Mesenchymal stem cell (in vitro differentiated cells and primary cell): ENCODE results near the gene TSPEAR.
"Not testable (repeated sequence)": the region's sequence is repeated elsewhere in the genome, so short reads cannot be mapped to it uniquely, and the experiment has no call there.

ENCODE experiments used
- DNase-seq: peaks from one replicate; pipeline ENCODE4 v3.0.0-alpha.2; 2013
- H2AFZ ChIP-seq: one replicate; pipeline ENCODE4 v1.6.1; 2013; ENCODE audit warnings: low read depth, mild to moderate bottlenecking, control low read depth, inconsistent platforms, low read length, moderate library complexity
- H2AK5ac ChIP-seq: 2 replicates; pipeline ENCODE4 v1.6.1; 2013; ENCODE audit warnings: low read length, moderate library complexity, mild to moderate bottlenecking, inconsistent platforms; ENCODE audit not compliant: severe bottlenecking
- H2BK120ac ChIP-seq: one replicate; pipeline ENCODE4 v1.6.1; 2013; ENCODE audit warnings: low read depth, mild to moderate bottlenecking, inconsistent platforms, low read length, moderate library complexity
- H2BK12ac ChIP-seq, 2 experiments: one replicate each; pipeline ENCODE4 v1.6.1; 2013; ENCODE audit warnings: inconsistent platforms in 2 of 2, low read length in 2 of 2, mild to moderate bottlenecking in 2 of 2, moderate library complexity in 2 of 2, control low read depth in 1 of 2
- H2BK15ac ChIP-seq: one replicate; pipeline ENCODE4 v1.6.1; 2013; ENCODE audit warnings: mild to moderate bottlenecking, low read depth, inconsistent platforms; ENCODE audit not compliant: poor library complexity, severe bottlenecking
- H2BK5ac ChIP-seq: 2 replicates; pipeline ENCODE4 v1.6.1; 2013; ENCODE audit warnings: low read depth, mild to moderate bottlenecking, low read length, control low read depth, inconsistent platforms; ENCODE audit not compliant: poor library complexity, severe bottlenecking
- H3K14ac ChIP-seq, 2 experiments: one replicate each; pipeline ENCODE4 v1.6.1; 2013; ENCODE audit warnings: inconsistent platforms in 2 of 2, low read length in 2 of 2, control low read depth in 1 of 2, mild to moderate bottlenecking in 1 of 2, moderate library complexity in 1 of 2
- H3K18ac ChIP-seq, 2 experiments: one replicate each; pipeline ENCODE4 v1.6.1; 2013; ENCODE audit warnings: inconsistent platforms in 2 of 2, low read length in 2 of 2, control low read depth in 1 of 2, low read depth in 1 of 2, mild to moderate bottlenecking in 1 of 2
- H3K23ac ChIP-seq, 2 experiments: one replicate each; pipeline ENCODE4 v1.6.1; 2013; ENCODE audit warnings: inconsistent platforms in 2 of 2, low read length in 2 of 2, mild to moderate bottlenecking in 2 of 2, moderate library complexity in 2 of 2, control low read depth in 1 of 2
- H3K27ac ChIP-seq: 2 replicates; pipeline ENCODE4 v1.5.1; 2013; ENCODE audit warnings: mild to moderate bottlenecking, moderate library complexity, low read length, control low read depth, inconsistent platforms; ENCODE audit not compliant: poor library complexity, severe bottlenecking
- H3K27me3 ChIP-seq, 2 experiments: 2 replicates each; pipeline versions ENCODE4 v1.6.1 to v1.7.0; 2013; ENCODE audit warnings: low read length in 2 of 2, mild to moderate bottlenecking in 2 of 2, moderate library complexity in 2 of 2, control low read depth in 1 of 2, inconsistent platforms in 1 of 2; ENCODE audit not compliant: control insufficient read depth in 1 of 2, insufficient read depth in 1 of 2
- H3K36me3 ChIP-seq, 2 experiments: 2 replicates each; pipeline versions ENCODE4 v1.6.1 to v1.7.0; 2013; ENCODE audit warnings: low read length in 2 of 2, control low read depth in 1 of 2, inconsistent platforms in 1 of 2, low read depth in 1 of 2, mild to moderate bottlenecking in 1 of 2; ENCODE audit not compliant: insufficient read depth in 2 of 2, control insufficient read depth in 1 of 2
- H3K4ac ChIP-seq, 2 experiments: one replicate each; pipeline ENCODE4 v1.6.1; 2013; ENCODE audit warnings: inconsistent platforms in 2 of 2, low read length in 2 of 2, mild to moderate bottlenecking in 2 of 2, moderate library complexity in 2 of 2, control low read depth in 1 of 2, low read depth in 1 of 2
- H3K4me1 ChIP-seq: 2 replicates; pipeline ENCODE4 v1.6.1; 2013; ENCODE audit warnings: low read depth, low read length, control low read depth; ENCODE audit not compliant: control insufficient read depth, insufficient read depth
- H3K4me2 ChIP-seq: 2 replicates; pipeline ENCODE4 v1.6.1; 2013; ENCODE audit warnings: low read length, mild to moderate bottlenecking, inconsistent platforms; ENCODE audit not compliant: poor library complexity, severe bottlenecking
- H3K4me3 ChIP-seq, 2 experiments: 2 replicates each; pipeline versions ENCODE4 v1.5.1 to v1.7.0; 2013; ENCODE audit warnings: low read length in 2 of 2, mild to moderate bottlenecking in 2 of 2, control low read depth in 1 of 2, low read depth in 1 of 2; ENCODE audit not compliant: insufficient read depth in 1 of 2
- H3K79me1 ChIP-seq: replicated peaks from 2 replicates; pipeline ENCODE4 v1.6.1; 2013; ENCODE audit warnings: mild to moderate bottlenecking, control low read depth, low read length, inconsistent platforms; ENCODE audit not compliant: poor library complexity, severe bottlenecking
- H3K9ac ChIP-seq: 2 replicates; pipeline ENCODE4 v1.7.0; 2013; ENCODE audit warnings: mild to moderate bottlenecking, low read length, moderate library complexity
- H3K9me3 ChIP-seq: 2 replicates; pipeline ENCODE4 v1.7.0; 2013; ENCODE audit warnings: mild to moderate bottlenecking, low read length; ENCODE audit not compliant: control insufficient read depth
- H4K8ac ChIP-seq: one replicate; pipeline ENCODE4 v1.6.1; 2013; ENCODE audit warnings: inconsistent platforms, mild to moderate bottlenecking, low read length, moderate library complexity
- H4K91ac ChIP-seq: one replicate; pipeline ENCODE4 v1.6.1; 2013; ENCODE audit warnings: mild to moderate bottlenecking, low read length, inconsistent platforms
- WGBS: methylation state at CpG from one replicate; pipeline ENCODE4 v1.1.7; 2013; ENCODE audit warnings: mixed read lengths; 5-methylcytosine and 5-hydroxymethylcytosine counted together

TSPEAR gene

DNA sequence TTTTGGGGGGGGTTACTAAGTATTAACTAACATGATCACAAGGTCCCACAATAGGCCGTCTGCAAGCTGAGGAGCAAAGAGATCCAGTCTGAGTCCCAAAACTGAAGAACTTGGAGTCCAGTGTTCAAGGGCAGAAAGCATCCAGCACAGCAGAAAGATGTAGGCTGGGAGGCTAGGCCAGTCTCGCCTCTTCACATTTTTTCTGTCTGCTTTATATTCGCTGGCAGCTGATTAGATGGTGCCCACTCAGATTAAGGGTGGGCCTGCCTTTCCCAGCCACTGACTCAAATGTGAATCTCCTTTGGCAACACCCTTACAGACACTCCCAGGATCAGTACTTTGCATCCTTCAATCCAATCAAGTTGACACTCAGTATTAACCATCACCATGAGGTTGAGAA, 21.6 kb downstream of the TSPEAR start:
- not testable (repeated sequence) for H2BK120ac ChIP-seq, H3K4me1 ChIP-seq, H4K91ac ChIP-seq, H3K9ac ChIP-seq, DNase-seq, H3K23ac ChIP-seq, H2AFZ ChIP-seq, H3K4ac ChIP-seq, H3K18ac ChIP-seq, H2BK12ac ChIP-seq, H2BK5ac ChIP-seq, H3K79me1 ChIP-seq, H2BK15ac ChIP-seq, H3K4me3 ChIP-seq, H4K8ac ChIP-seq, H3K14ac ChIP-seq, H3K36me3 ChIP-seq, H3K4me2 ChIP-seq, H3K27ac ChIP-seq, H2AK5ac ChIP-seq
- Histone ChIP-seq H3K27me3 (peaks cover 23 to 28% of the 10 kb centered on the region in 2 experiments), H3K9me3 (peaks cover 22% of the 10 kb centered on the region)
- WGBS = 90% methylated on average over 3 of the region's 3 CpGs

DNA sequence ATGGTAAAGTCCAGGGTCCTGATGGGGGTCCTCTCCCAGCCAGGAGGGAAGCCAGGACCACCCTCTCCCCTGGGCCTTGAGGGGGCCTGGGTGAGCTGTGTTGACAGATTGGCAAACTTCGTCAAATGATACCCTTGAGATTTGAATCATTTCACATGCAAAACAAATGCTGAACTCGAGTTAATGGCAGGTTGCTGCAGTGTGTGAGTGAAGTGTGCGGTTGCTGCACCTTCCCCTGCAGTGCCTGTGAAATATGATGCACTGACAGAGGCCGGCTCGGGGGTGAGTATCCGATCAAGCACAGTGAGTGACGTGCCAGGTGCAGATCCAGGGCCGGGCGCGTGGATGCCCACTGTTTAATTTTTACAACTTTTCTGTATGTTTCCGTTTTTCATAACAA, 23.7 kb downstream of the TSPEAR start:
- no peak overlapping the region for H2AFZ ChIP-seq
- no peak overlapping the region for H3K23ac ChIP-seq
- no peak for DNase-seq
- H3K4me2 ChIP-seq = no peak overlapping the region
- no peak overlapping the region for H2BK12ac ChIP-seq
- H3K18ac ChIP-seq = no peak overlapping the region
- H3K4ac ChIP-seq = no peak overlapping the region
- no peak overlapping the region for H4K8ac ChIP-seq
- H3K9me3 ChIP-seq = peaks cover 8% of the 10 kb centered on the region
- WGBS = 70% methylated on average over 7 of the region's 11 CpGs
- H2BK5ac ChIP-seq = no peak overlapping the region
- H2AK5ac ChIP-seq = no peak overlapping the region
- no peak overlapping the region for H4K91ac ChIP-seq
- no peak overlapping the region for H3K14ac ChIP-seq
- no peak overlapping the region for H2BK15ac ChIP-seq
- no peaks in the 10 kb centered on the region for H3K4me1 ChIP-seq
- H3K27me3 ChIP-seq = peaks cover 30 to 36% of the 10 kb centered on the region in 2 experiments
- H3K79me1 ChIP-seq = no peaks in the 10 kb centered on the region
- no peak overlapping the region for H2BK120ac ChIP-seq
- H3K27ac ChIP-seq = no peak overlapping the region
- H3K36me3 ChIP-seq = no peaks in the 10 kb centered on the region
- no peak overlapping the region for H3K4me3 ChIP-seq
- H3K9ac ChIP-seq = no peak overlapping the region

DNA sequence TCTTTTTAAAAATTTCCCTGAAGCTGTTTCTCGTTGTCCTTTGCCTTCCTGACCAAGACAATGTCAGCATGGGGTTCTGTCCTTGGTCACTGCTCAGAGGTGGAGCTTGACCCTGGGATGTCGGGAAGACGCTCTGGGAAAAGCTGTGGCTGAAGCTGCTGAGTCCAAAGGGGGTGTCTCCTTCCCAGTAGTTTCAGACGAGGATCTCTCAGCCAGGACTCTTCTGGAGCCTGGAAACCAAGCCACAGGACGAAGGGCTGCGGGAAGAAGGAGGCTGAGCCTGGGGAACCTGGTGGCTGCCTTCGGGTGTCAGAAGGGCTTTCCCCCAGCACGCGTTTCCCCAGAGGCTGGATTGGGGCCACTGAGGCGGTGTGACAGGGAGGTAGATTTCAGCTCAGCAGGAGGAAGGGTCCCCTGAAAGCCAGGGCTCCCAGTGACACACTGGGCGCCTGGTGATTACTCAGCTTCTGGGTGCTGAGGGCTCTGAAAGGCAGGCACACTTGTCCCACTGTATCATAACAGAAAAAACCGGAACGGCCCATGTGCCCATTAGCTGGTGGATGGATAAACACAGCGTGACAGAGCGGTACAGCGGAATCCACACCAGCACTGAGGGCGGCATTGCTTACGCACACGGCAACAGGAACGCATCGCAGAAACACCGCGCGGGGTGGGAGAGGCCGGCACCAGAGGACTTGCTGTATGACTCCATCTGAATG, 24.4 kb downstream of the TSPEAR start:
- Histone ChIP-seq H3K4me2 (no peak overlapping the region), H3K9me3 (peaks cover 4% of the 10 kb centered on the region), H3K4me3 (no peak overlapping the region), H3K4ac (no peak overlapping the region), H4K91ac (no peak overlapping the region), H2BK120ac (no peak overlapping the region), H3K4me1 (no peaks in the 10 kb centered on the region), H2BK5ac (no peak overlapping the region), H3K9ac (no peak overlapping the region), H2AFZ (no peak overlapping the region), H3K36me3 (no peaks in the 10 kb centered on the region), H3K18ac (no peak overlapping the region), H2BK12ac (no peak overlapping the region), H3K23ac (no peak overlapping the region), H3K79me1 (no peaks in the 10 kb centered on the region), H4K8ac (no peak overlapping the region), H3K27me3 (peaks cover 37 to 41% of the 10 kb centered on the region in 2 experiments), H3K14ac (no peak overlapping the region), H2BK15ac (no peak overlapping the region), H2AK5ac (no peak overlapping the region), H3K27ac (no peak overlapping the region)
- DNase-seq = no peak
- WGBS = 71% methylated on average over 25 of the region's 25 CpGs

DNA sequence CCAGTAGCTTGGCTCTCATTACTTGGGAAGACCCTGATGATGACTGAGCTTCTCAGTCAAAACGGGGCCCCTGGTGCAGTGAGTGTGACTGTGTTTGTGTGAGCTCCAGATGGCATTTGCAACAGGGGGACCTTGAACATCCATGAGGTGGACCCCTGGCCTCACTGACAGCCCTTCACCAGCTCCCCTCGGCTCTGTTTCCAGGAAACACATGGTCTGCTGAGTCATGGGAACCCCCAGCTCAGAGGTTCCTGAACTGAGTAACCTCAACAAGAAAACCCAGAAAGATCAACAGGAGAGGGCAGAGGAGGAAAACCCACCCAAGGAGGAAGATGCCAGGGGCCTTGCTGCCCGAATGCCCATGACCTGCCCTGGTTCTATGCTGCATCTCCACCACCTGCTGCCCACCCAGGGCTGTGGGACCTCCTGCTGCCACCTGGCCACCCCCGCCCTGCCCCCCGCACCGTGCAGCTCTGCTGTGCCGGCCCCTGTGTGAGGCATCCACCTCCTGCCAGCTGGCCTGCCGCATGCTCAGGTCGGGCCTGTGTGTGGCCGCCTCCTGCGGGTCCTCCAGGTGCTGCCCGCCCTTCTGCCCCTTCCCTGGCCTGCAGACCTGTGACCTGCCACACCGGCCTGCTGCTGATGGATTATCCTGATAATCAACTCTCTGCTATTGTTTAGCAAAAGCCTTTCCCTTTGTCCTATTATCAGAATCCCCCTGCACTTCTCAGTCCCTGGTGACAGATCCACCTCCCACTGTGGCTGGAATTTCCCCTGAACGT, 25.2 kb downstream of the TSPEAR start:
- Histone ChIP-seq H2BK120ac (no peak overlapping the region), H2BK5ac (no peak overlapping the region), H3K4me3 (no peak overlapping the region), H3K36me3 (no peaks in the 10 kb centered on the region), H2AFZ (no peak overlapping the region), H3K9me3 (peaks cover 2% of the 10 kb centered on the region), H3K23ac (no peak overlapping the region), H3K14ac (no peak overlapping the region), H2AK5ac (no peak overlapping the region), H3K79me1 (no peaks in the 10 kb centered on the region), H3K4me1 (no peaks in the 10 kb centered on the region), H3K18ac (no peak overlapping the region), H4K91ac (no peak overlapping the region), H3K4ac (no peak overlapping the region), H2BK15ac (no peak overlapping the region), H3K27ac (no peak overlapping the region), H3K9ac (no peak overlapping the region), H2BK12ac (no peak overlapping the region), H3K4me2 (no peak overlapping the region), H3K27me3 (peaks cover 37 to 40% of the 10 kb centered on the region in 2 experiments), H4K8ac (no peak overlapping the region)
- WGBS = 50% methylated on average over 12 of the region's 14 CpGs
- no peak for DNase-seq
